Activated CD4-positive, alpha-beta T cell treated with anti-CD3 and anti-CD28 coated beads, Interleukin-2, Interleukin-6, amounts not matched to agents 100 ng/mL and 50 ng/mL, durations not matched to agents 16 hours and 8 hours (primary cell): ENCODE measurements around the gene PPIE.

ENCODE experiments used
- DNase-seq: peaks from one replicate; pipeline ENCODE4 v3.0.0-alpha.2; 2020

The PPIE gene

DNA sequence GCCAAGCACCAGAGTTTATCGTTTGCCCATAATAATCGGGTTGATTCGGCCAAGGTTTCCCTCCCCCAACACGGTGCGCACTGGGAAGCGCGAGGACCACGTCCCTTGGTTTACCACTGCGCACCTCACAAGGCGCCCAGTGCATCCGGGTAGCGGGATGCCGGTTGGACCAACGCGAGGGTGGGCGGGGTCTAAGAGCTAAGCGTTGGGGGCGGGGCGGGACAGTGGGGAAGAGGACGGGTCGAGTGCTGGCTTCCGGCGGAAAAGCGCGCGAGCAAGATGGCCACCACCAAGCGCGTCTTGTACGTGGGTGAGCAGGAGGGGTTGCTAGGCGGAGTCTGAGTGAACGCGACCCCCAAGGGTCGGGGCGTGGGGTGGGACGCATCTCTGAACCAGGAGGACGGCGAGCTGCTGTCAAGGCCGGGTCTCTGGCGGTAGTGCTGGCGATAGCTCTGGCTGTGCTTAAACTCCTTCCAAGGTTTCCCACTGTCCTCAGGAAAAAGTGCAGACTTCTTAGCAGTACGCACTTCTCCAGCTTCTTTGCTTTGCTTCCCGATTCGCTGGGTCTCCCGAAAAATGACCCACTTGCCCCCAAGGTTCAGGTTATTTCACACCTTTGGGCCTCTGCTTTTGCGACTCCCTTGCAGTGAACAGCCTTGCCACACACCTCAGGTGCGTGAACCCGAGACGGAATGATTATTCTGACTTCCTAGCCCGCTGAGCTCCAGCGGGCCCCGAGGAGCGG is at the start of gene PPIE:
PPIE (plus strand) TSS at position 261 of the 745 bp plus-strand sequence; CDS start at position 280, 19 bp downstream.
- DNase-seq: peak; percentile 98

GRCh38 chr1:39689214-39689613 is 49.5 kb upstream of the PPIE start:
- DNase-seq: no peak

DNA sequence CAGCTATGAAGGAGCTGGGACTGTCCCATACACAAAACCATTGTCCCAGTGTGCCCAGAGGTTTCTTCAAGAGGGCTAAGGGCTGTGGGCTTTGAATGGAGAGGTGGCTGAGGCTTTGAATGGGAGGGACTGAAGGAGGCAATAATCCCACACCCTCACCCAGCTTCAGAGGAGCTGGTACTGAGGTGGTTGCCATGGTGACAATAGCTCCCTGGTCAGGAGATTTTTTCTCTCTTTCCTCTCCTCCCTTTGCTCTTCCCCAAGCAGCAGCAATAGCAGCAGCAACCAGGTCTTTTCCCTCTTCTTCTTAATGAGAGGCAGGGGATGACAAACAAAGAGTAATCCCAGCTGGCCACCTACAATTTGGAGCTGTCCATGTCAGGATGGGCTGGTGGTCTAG is 49.0 kb upstream of the PPIE start:
- DNase-seq: no peak

GRCh38 chr1:39690225-39690624 is 48.5 kb upstream of the PPIE start:
- DNase-seq: no peak

GRCh38 chr1:39690794-39691382 is 47.8 kb upstream of the PPIE start:
- DNase-seq: no peak

- DNase-seq: peak; percentile 91
Measured at GRCh38 chr1:39691383-39692151, 47.1 kb upstream of the PPIE start, which contains the start of gene HPCAL4. Gene HPCAL4 (minus strand): TSS chr1:39691433. CDS start chr1:39684603, 6,830 bp downstream.

- no peak for DNase-seq
Measured at GRCh38 chr1:39692152-39693074, 46.3 kb upstream of the PPIE start.

- DNase-seq: no peak
Measured at GRCh38 chr1:39694026-39694425, 44.7 kb upstream of the PPIE start.

DNA sequence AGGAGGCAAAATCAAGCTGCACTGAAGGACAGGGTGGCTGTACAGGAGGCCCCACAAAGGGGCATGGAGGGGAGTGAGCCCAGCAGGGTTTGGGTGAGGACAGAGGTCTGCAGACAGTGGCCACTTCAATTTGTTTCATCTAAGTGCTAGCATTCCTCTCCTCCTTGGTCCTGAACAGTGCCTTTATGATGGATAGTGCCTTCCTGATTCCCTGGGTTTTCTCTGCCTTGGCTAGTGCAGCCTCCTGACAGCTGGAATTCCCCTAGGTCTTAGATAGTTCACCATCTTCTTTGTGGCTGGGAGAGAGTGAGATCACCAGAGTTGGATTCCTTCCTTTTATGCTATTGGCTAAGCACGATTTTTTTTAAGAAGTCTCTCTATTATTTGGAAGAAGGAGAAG is 43.7 kb upstream of the PPIE start:
- DNase-seq: no peak

DNA sequence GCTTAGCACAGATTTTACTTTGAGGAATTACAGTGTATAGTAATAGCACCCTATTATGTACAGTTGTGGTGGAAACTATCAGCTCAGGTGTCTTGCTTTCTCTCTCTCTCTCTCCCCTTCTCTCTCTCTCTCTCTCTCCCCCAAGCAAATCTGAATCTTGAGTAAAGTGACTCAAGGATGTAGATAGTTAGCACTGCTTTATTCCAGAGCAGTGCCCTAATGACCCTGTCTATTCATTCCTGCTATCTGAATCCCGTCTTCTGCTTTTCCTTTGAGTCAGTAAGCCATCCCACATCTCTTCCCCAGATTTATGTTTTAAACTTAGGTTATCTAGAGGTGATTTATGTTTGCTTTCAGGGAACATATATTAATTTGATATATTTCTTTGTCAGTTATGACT is 42.2 kb upstream of the PPIE start:
- DNase-seq: no peak

GRCh38 chr1:39698568-39698967 is 40.1 kb upstream of the PPIE start:
- no peak for DNase-seq

GRCh38 chr1:39699419-39699818 is 39.3 kb upstream of the PPIE start:
- DNase-seq: no peak

- DNase-seq: no peak
Measured at GRCh38 chr1:39700348-39700747, 38.3 kb upstream of the PPIE start.

DNA sequence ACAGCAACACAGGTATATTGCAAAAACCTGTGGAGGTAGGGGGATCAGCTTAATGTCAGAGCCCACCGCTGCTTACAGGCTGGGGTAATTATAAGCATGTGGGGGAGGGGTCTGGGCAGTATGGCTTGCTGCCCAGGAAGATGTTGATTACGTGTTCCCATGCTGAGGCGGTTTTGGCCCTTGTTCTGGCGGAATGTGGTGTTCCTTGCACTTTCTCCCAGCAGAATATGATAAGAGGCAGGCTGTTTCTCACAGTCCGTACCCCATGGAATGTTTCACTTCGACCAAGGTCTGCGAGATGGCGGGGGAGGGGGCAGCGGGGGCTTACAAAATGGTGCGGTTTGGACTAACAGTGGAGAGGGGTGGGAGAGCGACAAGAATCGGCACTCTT is 37.6 kb upstream of the PPIE start:
- DNase-seq: no peak

- DNase-seq: no peak
Measured at GRCh38 chr1:39704757-39705156, 33.9 kb upstream of the PPIE start.

DNA sequence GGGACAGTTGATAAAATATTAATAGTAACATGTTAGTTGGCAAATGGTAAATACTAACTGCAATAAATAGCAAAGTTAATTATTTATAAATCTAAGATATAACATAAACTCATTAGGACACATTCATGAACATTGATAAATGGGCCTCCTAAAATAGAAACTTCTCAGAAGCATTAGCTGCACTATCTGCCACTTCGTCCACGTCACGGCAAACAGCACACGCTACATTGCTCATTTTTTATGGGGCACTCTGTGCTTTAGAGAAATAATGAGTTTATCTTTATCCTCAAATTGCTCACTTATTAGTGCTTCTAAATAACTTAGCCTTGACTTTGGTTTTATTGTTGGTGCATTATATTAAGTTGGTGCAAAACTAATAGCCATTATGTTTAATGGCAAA is 31.2 kb upstream of the PPIE start:
- DNase-seq: no peak

- no peak for DNase-seq
Measured at GRCh38 chr1:39711104-39711965, 27.3 kb upstream of the PPIE start.

DNA sequence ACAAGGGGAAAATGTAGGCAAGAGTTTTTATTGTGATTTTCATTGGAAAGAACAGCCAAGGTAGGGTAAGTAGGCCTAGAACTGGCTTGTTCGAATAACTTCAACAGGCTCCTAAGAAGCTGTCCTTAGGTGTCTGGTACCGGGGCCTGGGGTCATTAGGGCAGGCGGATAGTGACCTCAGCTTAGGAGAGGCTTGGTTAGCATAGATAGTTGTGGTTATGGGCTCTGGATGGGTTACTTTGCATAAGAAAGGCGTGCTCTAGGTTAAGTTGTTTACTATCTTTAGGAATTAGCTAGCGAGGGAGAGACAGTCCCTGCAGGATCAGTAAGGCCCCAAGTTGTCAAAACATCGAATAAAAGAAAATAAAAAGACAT is 26.7 kb upstream of the PPIE start:
- DNase-seq: no peak

DNA sequence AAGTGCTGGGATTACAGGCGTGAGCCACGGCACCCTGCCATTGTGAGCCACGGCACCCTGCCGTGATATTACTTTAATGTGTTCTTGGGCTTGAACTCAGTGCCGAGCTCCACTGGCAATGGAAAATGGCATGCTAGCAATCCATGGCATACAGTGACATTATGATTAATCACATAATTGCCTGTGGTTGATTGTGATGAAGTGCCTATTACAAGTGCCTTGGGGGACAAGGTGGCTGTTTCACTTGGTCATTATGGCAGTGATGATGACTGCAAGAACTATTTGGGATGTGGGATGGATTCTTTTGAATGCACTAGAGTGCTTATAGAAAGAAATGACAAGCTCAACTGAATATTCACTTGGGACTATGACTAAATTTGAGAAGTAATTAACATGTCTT is 25.1 kb upstream of the PPIE start:
- no peak for DNase-seq

- no peak for DNase-seq
Measured at GRCh38 chr1:39717809-39718208, 20.9 kb upstream of the PPIE start.

DNA sequence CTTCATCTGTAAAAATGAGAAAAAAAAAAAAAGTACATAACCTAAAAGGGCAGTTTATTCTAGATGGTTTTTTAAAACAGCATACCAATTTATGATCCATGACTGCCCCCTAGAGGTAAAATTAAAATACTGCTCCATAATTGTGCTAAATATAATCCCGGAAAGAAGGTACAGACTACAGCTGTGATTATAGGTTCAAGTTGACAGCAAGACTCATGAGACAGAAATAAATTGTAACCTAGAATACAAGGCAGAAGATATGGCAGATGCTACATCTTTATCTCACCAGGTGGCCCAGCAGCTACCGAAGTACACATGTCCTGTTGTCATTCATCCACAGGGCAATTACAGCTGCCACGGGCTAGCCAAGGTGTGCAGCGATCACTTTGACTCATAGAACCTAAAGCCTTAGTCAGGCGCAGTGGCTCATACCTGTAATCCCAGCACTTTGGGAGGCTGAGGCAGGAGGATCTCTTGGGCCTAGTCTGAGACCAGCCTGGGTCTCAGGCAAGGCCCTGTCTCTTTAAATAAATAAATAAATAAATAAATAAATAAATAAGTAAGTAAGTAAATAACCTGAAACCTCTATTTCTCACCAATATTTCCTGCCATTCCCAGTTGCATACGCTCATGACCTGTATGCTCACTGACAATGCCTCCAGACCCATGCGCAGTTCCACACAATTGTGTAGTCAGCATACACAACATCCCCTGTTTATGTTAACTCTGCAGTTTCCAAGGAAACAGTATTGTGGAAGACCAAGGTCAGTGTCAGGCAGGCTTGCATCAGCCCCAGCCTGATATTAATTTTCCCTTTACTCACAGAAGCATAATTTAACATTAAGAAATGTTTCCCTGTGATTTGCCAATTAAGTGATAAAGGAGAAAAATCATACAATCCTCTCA is 18.3 kb upstream of the PPIE start:
- peak; percentile 71 for DNase-seq
